ENCODE data around the gene RWDD3. TPM values are rescaled to one million over a fixed set of nuclear protein-coding genes. Genes with fewer than 3 reads are reported as not detected.

The RWDD3 gene
- total RNA-seq, 2 experiments from 2014 or later: 14.3 to 14.5 TPM

DNA sequence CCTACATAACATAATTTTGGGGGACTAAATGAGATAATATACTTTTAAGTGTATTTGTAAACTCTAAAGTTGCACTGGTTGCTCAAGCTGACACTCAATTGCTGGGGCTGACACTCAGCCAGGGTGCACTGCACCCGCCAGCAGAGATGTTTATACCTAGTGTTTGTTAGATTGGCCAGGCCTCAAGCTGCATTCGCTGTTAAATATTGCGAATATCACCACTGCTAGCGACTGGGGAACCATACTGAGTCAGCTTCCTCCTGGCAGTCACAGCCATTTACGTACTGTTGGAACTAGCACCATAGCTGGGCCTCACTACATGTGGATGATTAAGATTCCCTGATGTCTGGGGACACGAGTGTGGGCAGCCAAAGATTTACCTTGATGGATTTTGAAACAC lies 12.7 kb upstream of the RWDD3 start:
- H3K4me1 ChIP-seq (ENCODE audit: insufficient read depth, low read length): peaks cover 6% of the 10 kb centered on the region
- no peak overlapping the region for H3K27ac ChIP-seq (ENCODE audit: low read depth in 1 of 2, low read length in 2 of 2)
- DNase-seq (no peak), ATAC-seq (ENCODE audit: poor library complexity) (no peak)
- TF ChIP-seq, protein P1, sequence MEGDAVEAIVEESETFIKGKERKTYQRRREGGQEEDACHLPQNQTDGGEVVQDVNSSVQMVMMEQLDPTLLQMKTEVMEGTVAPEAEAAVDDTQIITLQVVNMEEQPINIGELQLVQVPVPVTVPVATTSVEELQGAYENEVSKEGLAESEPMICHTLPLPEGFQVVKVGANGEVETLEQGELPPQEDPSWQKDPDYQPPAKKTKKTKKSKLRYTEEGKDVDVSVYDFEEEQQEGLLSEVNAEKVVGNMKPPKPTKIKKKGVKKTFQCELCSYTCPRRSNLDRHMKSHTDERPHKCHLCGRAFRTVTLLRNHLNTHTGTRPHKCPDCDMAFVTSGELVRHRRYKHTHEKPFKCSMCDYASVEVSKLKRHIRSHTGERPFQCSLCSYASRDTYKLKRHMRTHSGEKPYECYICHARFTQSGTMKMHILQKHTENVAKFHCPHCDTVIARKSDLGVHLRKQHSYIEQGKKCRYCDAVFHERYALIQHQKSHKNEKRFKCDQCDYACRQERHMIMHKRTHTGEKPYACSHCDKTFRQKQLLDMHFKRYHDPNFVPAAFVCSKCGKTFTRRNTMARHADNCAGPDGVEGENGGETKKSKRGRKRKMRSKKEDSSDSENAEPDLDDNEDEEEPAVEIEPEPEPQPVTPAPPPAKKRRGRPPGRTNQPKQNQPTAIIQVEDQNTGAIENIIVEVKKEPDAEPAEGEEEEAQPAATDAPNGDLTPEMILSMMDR (IDR thresholded peaks at IDR 0.05): no peak
- Mint-ChIP-seq H3K36me3 (ENCODE audit: low read depth) (no peaks in the 10 kb centered on the region), H3K27me3 (peaks cover 39% of the 10 kb centered on the region), H3K27ac (no peak overlapping the region), H3K4me1 (ENCODE audit: low read depth) (no peaks in the 10 kb centered on the region), H3K9me3 (peaks cover 3% of the 10 kb centered on the region), H3K4me3 (no peak overlapping the region)
- H3K36me3 ChIP-seq (ENCODE audit: insufficient read depth, low read length): no peaks in the 10 kb centered on the region
- CTCF ChIA-PET: interaction anchor here (2.2 kb wide), 1 partner anchor 13 kb away, joined by 7 read pairs; the partner anchor contains the start of gene RWDD3
- intact Hi-C loops (cut with DNase I, micrococcal nuclease): loop anchor here in 1 of 2 experiments (10.0 kb wide), 1 partner anchor 1597 kb away; no protein-coding TSS in a partner anchor
- POLR2A ChIA-PET: no interaction called here
- peaks cover 8 to 16% of the 10 kb centered on the region in 2 experiments for H3K27me3 ChIP-seq (ENCODE audit: control insufficient read depth in 1 of 2, insufficient read depth in 2 of 2, low read length in 2 of 2)
- H3K9me3 ChIP-seq (ENCODE audit: control insufficient read depth in 1 of 2, insufficient read depth in 1 of 2, low read length in 2 of 2): peaks cover 0 to 5% of the 10 kb centered on the region in 2 experiments
- no peak overlapping the region for H3K4me3 ChIP-seq (ENCODE audit: low read length)

DNA sequence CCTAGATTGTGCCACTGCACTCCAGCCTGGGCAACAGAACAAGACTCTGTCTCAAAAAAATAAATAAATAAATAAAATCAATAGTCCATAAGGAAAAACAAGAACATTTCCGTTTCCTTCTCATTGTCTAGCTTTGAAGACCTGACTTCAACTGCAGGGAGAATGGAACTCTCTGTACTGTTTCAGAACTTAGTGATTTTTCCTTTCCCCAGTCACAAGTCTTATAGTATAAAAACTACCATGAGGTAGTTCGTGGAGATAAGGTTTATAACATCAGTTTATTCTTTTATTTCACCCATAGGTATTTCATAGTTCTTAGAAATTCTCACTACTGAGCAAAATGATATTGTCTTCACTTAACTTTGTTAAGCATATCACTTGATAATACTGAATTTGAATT lies 11.4 kb upstream of the RWDD3 start:
- no peak overlapping the region for H3K4me3 ChIP-seq (ENCODE audit: low read length)
- H3K27me3 ChIP-seq (ENCODE audit: control insufficient read depth in 1 of 2, insufficient read depth in 2 of 2, low read length in 2 of 2): peaks cover 3 to 7% of the 10 kb centered on the region in 2 experiments
- CTCF ChIA-PET: interaction anchor here (1.7 to 2.2 kb wide), 2 partner anchors 11 to 16 kb away, joined by 6 to 7 read pairs; partner anchors contain the start of gene RWDD3
- no peak overlapping the region for H3K27ac ChIP-seq (ENCODE audit: low read depth in 1 of 2, low read length in 2 of 2)
- intact Hi-C loops (cut with DNase I, micrococcal nuclease): loop anchor here in 1 of 2 experiments (10.0 kb wide), 1 partner anchor 1598 kb away; no protein-coding TSS in a partner anchor
- H3K4me1 ChIP-seq (ENCODE audit: insufficient read depth, low read length): no peaks in the 10 kb centered on the region
- TF ChIP-seq, protein P1 (IDR thresholded peaks at IDR 0.05): no peak
- no peak for DNase-seq
- H3K36me3 ChIP-seq (ENCODE audit: insufficient read depth, low read length): no peaks in the 10 kb centered on the region
- peaks cover 3% of the 10 kb centered on the region for H3K9me3 Mint-ChIP-seq
- H3K36me3 Mint-ChIP-seq (ENCODE audit: low read depth): no peaks in the 10 kb centered on the region
- no peaks in the 10 kb centered on the region for H3K4me1 Mint-ChIP-seq (ENCODE audit: low read depth)
- no peaks in the 10 kb centered on the region for H3K9me3 ChIP-seq (ENCODE audit: control insufficient read depth in 1 of 2, insufficient read depth in 1 of 2, low read length in 2 of 2)
- POLR2A ChIA-PET: interaction anchor here (0.6 kb wide), 1 partner anchor 13 kb away, joined by 3 read pairs; no protein-coding TSS in a partner anchor
- peaks cover 38% of the 10 kb centered on the region for H3K27me3 Mint-ChIP-seq
- H3K27ac Mint-ChIP-seq: no peak overlapping the region
- H3K4me3 Mint-ChIP-seq: no peak overlapping the region
- ATAC-seq (ENCODE audit: poor library complexity): no peak

DNA sequence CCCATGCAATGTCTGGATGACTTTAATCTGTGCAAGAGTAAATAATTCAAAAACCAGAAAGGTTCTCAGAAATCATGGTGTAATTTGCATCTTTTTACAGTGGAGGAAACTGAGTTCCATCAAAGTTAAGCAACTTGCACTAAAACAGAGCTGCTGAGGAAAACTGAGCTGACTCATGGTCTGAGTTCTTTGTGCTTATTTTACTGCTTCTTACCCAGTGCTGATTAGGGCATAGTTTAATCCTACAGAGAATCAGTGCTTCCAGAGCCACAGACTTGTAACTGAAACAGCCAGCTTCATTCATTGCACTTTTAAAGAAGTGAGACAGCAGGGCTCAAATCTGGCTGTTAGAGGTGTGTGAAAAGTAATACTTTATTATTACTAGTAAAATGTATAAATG lies 10.9 kb upstream of the RWDD3 start:
- POLR2A ChIA-PET: interaction anchor here (0.6 to 1.1 kb wide), 2 partner anchors 10 to 13 kb away, joined by 3 to 4 read pairs; partner anchors contain the start of gene RWDD3

More for the DNA sequence above, 10.9 kb upstream of the RWDD3 start:
- ATAC-seq (ENCODE audit: poor library complexity) (no peak), DNase-seq (no peak)
- H3K4me3 ChIP-seq (ENCODE audit: low read length): no peak overlapping the region
- H3K27ac Mint-ChIP-seq: no peak overlapping the region
- intact Hi-C loops (cut with DNase I, micrococcal nuclease): loop anchor here in 1 of 2 experiments (10.0 kb wide), 1 partner anchor 1598 kb away; no protein-coding TSS in a partner anchor
- no peaks in the 10 kb centered on the region for H3K36me3 ChIP-seq (ENCODE audit: insufficient read depth, low read length)
- H3K36me3 Mint-ChIP-seq (ENCODE audit: low read depth): no peaks in the 10 kb centered on the region
- TF ChIP-seq, protein P1 (IDR thresholded peaks at IDR 0.05): no peak
- peaks cover 3% of the 10 kb centered on the region for H3K9me3 Mint-ChIP-seq
- H3K27me3 ChIP-seq (ENCODE audit: control insufficient read depth in 1 of 2, insufficient read depth in 2 of 2, low read length in 2 of 2): peaks cover 3% of the 10 kb centered on the region in 2 experiments
- no peaks in the 10 kb centered on the region for H3K4me1 Mint-ChIP-seq (ENCODE audit: low read depth)
- H3K4me1 ChIP-seq (ENCODE audit: insufficient read depth, low read length): no peaks in the 10 kb centered on the region
- CTCF ChIA-PET: interaction anchor here (1.7 to 2.2 kb wide), 2 partner anchors 11 to 15 kb away, joined by 6 to 7 read pairs; partner anchors contain the start of gene RWDD3
- peaks cover 34% of the 10 kb centered on the region for H3K27me3 Mint-ChIP-seq
- H3K27ac ChIP-seq (ENCODE audit: low read depth in 1 of 2, low read length in 2 of 2): no peak overlapping the region
- no peak overlapping the region for H3K4me3 Mint-ChIP-seq
- H3K9me3 ChIP-seq (ENCODE audit: control insufficient read depth in 1 of 2, insufficient read depth in 1 of 2, low read length in 2 of 2): no peaks in the 10 kb centered on the region
